ENCODE measurements around the gene KIAA1143.

KIAA1143 gene

DNA sequence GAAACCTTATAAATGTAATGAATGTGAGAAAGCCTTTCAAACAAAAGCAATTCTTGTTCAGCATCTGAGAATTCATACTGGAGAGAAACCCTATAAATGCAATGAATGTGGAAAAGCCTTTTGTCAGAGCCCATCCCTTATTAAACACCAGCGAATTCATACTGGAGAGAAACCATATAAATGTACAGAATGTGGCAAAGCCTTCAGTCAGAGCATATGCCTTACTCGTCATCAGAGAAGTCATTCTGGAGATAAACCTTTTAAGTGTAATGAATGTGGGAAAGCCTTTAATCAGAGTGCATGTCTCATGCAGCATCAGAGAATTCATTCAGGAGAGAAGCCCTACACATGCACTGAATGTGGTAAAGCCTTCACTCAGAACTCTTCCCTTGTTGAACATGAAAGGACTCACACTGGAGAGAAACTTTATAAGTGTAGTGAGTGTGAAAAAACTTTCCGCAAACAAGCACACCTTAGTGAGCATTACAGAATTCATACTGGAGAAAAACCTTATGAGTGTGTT lies 26.7 kb downstream of the KIAA1143 start:
- Histone ChIP-seq H4K20me1 (ENCODE audit: insufficient read depth, low read length, poor library complexity, severe bottlenecking) (no peaks in the 10 kb centered on the region), H3F3A (ENCODE audit: low read depth) (no peaks in the 10 kb centered on the region), H3K4me3 (ENCODE audit: low read length, poor library complexity, severe bottlenecking) (no peak overlapping the region), H3K4me2 (ENCODE audit: low read depth, low read length, poor library complexity, severe bottlenecking) (no peak overlapping the region), H3K9ac (ENCODE audit: low read depth, low read length, poor library complexity, severe bottlenecking) (no peak overlapping the region), H3K36me3 (ENCODE audit: insufficient read depth, low read length) (no peaks in the 10 kb centered on the region), H3K4me1 (ENCODE audit: insufficient read depth, low read length, poor library complexity, severe bottlenecking) (no peaks in the 10 kb centered on the region), H2AFZ (ENCODE audit: low read length) (no peak overlapping the region), H3K9me3 (ENCODE audit: insufficient read depth, low read depth, low read length) (peaks cover 36% of the 10 kb centered on the region), H3K27me3 (ENCODE audit: insufficient read depth, low read length, poor library complexity, severe bottlenecking) (no peaks in the 10 kb centered on the region), H3K9me2 (replicated peaks; ENCODE audit: low read depth, low read length) (no peaks in the 10 kb centered on the region), H3K79me2 (ENCODE audit: insufficient read depth, low read length) (no peaks in the 10 kb centered on the region)
- TF ChIP-seq, protein P1, sequence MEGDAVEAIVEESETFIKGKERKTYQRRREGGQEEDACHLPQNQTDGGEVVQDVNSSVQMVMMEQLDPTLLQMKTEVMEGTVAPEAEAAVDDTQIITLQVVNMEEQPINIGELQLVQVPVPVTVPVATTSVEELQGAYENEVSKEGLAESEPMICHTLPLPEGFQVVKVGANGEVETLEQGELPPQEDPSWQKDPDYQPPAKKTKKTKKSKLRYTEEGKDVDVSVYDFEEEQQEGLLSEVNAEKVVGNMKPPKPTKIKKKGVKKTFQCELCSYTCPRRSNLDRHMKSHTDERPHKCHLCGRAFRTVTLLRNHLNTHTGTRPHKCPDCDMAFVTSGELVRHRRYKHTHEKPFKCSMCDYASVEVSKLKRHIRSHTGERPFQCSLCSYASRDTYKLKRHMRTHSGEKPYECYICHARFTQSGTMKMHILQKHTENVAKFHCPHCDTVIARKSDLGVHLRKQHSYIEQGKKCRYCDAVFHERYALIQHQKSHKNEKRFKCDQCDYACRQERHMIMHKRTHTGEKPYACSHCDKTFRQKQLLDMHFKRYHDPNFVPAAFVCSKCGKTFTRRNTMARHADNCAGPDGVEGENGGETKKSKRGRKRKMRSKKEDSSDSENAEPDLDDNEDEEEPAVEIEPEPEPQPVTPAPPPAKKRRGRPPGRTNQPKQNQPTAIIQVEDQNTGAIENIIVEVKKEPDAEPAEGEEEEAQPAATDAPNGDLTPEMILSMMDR (conservative IDR thresholded peaks at IDR 0.05; ENCODE audit: low read length), result no peak
- TF ChIP-seq EZH2phosphoT487 (IDR thresholded peaks at IDR 0.05; ENCODE audit: borderline replicate concordance), result no peak

DNA sequence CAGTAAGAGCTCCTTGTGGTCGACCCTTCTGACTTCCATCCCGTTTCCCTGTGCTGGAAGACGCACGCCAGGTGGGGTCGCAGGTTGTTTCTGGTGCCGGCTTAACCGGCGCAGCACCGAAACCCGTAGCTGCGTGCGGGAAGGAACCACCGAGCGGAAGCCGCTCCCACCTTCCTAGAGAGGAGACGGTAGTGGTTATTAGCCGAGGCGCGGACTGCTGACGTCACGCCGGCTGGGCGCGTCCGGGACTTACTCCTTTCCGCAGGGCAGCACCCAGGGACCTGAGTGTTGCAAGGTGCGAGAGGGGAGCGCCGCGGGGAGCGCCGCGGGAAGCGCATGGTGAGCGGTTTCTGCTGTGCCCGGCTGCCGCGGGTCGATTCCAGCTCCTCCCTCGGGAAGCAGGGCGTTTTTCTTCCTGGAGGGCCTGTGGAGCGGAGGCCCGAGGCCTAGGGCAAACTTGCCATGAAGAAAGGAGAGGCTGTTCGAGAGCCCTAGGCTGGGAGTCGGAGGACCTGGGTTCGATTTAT lies 32.0 kb downstream of the KIAA1143 start, which contains the start of gene ZNF501:
Gene ZNF501, plus strand, starts transcription at position 252 of the 527 bp plus-strand sequence. CDS start 4,787 bp downstream, outside the sequence.
- Histone ChIP-seq H3K4me1 (ENCODE audit: insufficient read depth, low read length, poor library complexity, severe bottlenecking) (no peaks in the 10 kb centered on the region), H3K4me2 (ENCODE audit: low read depth, low read length, poor library complexity, severe bottlenecking) (peak within 1 kb of the TSS; percentile 61), H4K20me1 (ENCODE audit: insufficient read depth, low read length, poor library complexity, severe bottlenecking) (no peaks in the 10 kb centered on the region), H3K9me2 (replicated peaks; ENCODE audit: low read depth, low read length) (no peaks in the 10 kb centered on the region), H3K79me2 (ENCODE audit: insufficient read depth, low read length) (no peaks in the 10 kb centered on the region), H3K36me3 (ENCODE audit: insufficient read depth, low read length) (no peaks in the 10 kb centered on the region), H3K9me3 (ENCODE audit: insufficient read depth, low read depth, low read length) (peaks cover 23% of the 10 kb centered on the region; the same call in 1 of the 2 replicates), H3K4me3 (ENCODE audit: low read length, poor library complexity, severe bottlenecking) (peak within 1 kb of the TSS; percentile 77), H2AFZ (ENCODE audit: low read length) (peak within 1 kb of the TSS; percentile 93), H3K27me3 (ENCODE audit: insufficient read depth, low read length, poor library complexity, severe bottlenecking) (peaks cover 4% of the 10 kb centered on the region), H3F3A (ENCODE audit: low read depth) (no peaks in the 10 kb centered on the region), H3K9ac (ENCODE audit: low read depth, low read length, poor library complexity, severe bottlenecking) (peak within 1 kb of the TSS; percentile 71)
- TF ChIP-seq EZH2phosphoT487 (IDR thresholded peaks at IDR 0.05; ENCODE audit: borderline replicate concordance), result no peak
- TF ChIP-seq, protein P1 (conservative IDR thresholded peaks at IDR 0.05; ENCODE audit: low read length), result no peak

DNA sequence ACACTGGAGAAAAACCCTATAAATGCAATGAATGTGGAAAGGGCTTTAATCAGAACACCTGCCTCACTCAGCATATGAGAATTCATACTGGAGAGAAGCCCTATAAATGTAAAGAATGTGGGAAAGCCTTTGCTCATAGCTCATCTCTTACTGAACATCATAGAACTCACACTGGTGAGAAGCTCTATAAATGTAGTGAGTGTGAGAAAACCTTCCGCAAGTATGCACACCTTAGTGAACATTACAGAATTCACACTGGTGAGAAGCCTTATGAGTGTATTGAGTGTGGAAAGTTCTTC lies 39.4 kb downstream of the KIAA1143 start:
- H4K20me1 ChIP-seq (ENCODE audit: insufficient read depth, low read length, poor library complexity, severe bottlenecking), result no peaks in the 10 kb centered on the region
- TF ChIP-seq, protein P1 (conservative IDR thresholded peaks at IDR 0.05; ENCODE audit: low read length), result no peak
- TF ChIP-seq EZH2phosphoT487 (IDR thresholded peaks at IDR 0.05; ENCODE audit: borderline replicate concordance), result no peak
- H2AFZ ChIP-seq (ENCODE audit: low read length), result no peak overlapping the region
- H3K9ac ChIP-seq (ENCODE audit: low read depth, low read length, poor library complexity, severe bottlenecking), result no peak overlapping the region
- H3K4me2 ChIP-seq (ENCODE audit: low read depth, low read length, poor library complexity, severe bottlenecking), result no peak overlapping the region
- no peaks in the 10 kb centered on the region for H3K9me2 ChIP-seq (replicated peaks; ENCODE audit: low read depth, low read length)
- H3K36me3 ChIP-seq (ENCODE audit: insufficient read depth, low read length), result no peaks in the 10 kb centered on the region
- peaks cover 51% of the 10 kb centered on the region for H3K9me3 ChIP-seq (ENCODE audit: insufficient read depth, low read depth, low read length)
- H3K27me3 ChIP-seq (ENCODE audit: insufficient read depth, low read length, poor library complexity, severe bottlenecking), result no peaks in the 10 kb centered on the region
- no peaks in the 10 kb centered on the region for H3K79me2 ChIP-seq (ENCODE audit: insufficient read depth, low read length)
- no peak overlapping the region for H3K4me3 ChIP-seq (ENCODE audit: low read length, poor library complexity, severe bottlenecking)
- H3F3A ChIP-seq (ENCODE audit: low read depth), result no peaks in the 10 kb centered on the region
- H3K4me1 ChIP-seq (ENCODE audit: insufficient read depth, low read length, poor library complexity, severe bottlenecking), result no peaks in the 10 kb centered on the region
